ENCODE data around the gene SDCBP2. TPM values are rescaled to one million over a fixed set of nuclear protein-coding genes. Genes with fewer than 3 reads are reported as not detected.

SDCBP2 gene
- total and polyA plus RNA-seq, 10 of the 15 experiments (the other 5 are each of a cell fraction or from before 2014, with no cell fraction given): 0.16 to 2.4 (median 1.1) TPM; not detected in 1

DNA sequence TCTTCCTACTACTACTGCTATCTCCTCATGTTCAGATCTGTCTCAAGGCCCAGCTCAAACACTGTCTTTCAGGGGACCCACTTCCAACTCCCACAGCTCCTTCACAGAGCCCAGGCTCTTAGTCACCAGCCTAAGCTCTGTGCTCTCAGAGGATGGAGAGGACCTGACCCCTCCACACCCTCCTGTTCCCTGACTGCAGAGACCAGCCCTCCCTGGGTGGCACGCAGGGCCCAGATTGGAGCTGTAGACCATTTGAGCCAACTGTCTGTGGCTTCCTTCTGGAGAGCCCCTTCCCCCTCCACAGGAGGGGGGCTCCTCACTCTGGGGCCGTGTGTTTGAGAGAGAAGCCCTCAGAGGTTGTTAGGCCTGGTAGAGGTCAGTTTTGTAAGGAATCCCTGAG is 53.0 kb downstream of the SDCBP2 start:
- Histone ChIP-seq H3K27me3 (replicated peaks in 1 of 2; ENCODE audit: control insufficient read depth in 2 of 2, insufficient read depth in 2 of 2, low read length in 1 of 2) (no peaks in the 10 kb centered on the region; a peak in 1 of 4 replicates), H3K4me1 (ENCODE audit: control insufficient read depth, insufficient read depth, low read length) (no peaks in the 10 kb centered on the region), H3K9ac (ENCODE audit: control insufficient read depth, insufficient read depth, low read length) (no peak overlapping the region), H3K9me3 (replicated peaks; ENCODE audit: control insufficient read depth, insufficient read depth, low read length) (no peaks in the 10 kb centered on the region; the same call in 2 of the 3 replicates), H3K79me2 (ENCODE audit: control insufficient read depth, insufficient read depth, low read length) (no peaks in the 10 kb centered on the region), H3K4me3 (no peak overlapping the region), H2AFZ (ENCODE audit: control insufficient read depth, low read depth, low read length) (no peak overlapping the region), H3K4me2 (ENCODE audit: control insufficient read depth, insufficient read depth) (no peak overlapping the region), H3K36me3 (ENCODE audit: control insufficient read depth in 2 of 2, insufficient read depth in 2 of 2, low read length in 1 of 2) (no peaks in the 10 kb centered on the region; a peak in 1 of 4 replicates), H4K20me1 (ENCODE audit: control insufficient read depth, insufficient read depth) (no peaks in the 10 kb centered on the region), H3K27ac (ENCODE audit: control insufficient read depth, insufficient read depth) (no peak overlapping the region)
- ATAC-seq (no peak), FAIRE-seq (no peak), DNase-seq (ENCODE audit: low read depth, low spot score) (no peak)
- intact Hi-C loops (cut with micrococcal nuclease; ENCODE audit: unreplicated experiment): no loop called here
- TF ChIP-seq PAX5 (IDR thresholded peaks at IDR 0.05; ENCODE audit: borderline replicate concordance, low read depth, low read length) (no peak), MTA3 (IDR thresholded peaks at IDR 0.05; ENCODE audit: borderline replicate concordance, low read length) (no peak), ATF7 (IDR thresholded peaks at IDR 0.05; ENCODE audit: low read depth) (no peak), EZH2 (IDR thresholded peaks at IDR 0.05; ENCODE audit: borderline replicate concordance, control insufficient read depth, low read depth, low read length) (no peak), POU2F2 (IDR thresholded peaks at IDR 0.05; ENCODE audit: borderline replicate concordance, low read depth, low read length) (no peak), NBN (IDR thresholded peaks at IDR 0.05) (no peak)
- TF ChIP-seq, protein P1, sequence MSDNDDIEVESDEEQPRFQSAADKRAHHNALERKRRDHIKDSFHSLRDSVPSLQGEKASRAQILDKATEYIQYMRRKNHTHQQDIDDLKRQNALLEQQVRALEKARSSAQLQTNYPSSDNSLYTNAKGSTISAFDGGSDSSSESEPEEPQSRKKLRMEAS (IDR thresholded peaks at IDR 0.05; ENCODE audit: low read depth, low read length): no peak
- TF ChIP-seq, protein P2, sequence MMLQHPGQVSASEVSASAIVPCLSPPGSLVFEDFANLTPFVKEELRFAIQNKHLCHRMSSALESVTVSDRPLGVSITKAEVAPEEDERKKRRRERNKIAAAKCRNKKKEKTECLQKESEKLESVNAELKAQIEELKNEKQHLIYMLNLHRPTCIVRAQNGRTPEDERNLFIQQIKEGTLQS (IDR thresholded peaks at IDR 0.05; ENCODE audit: borderline replicate concordance, extremely low read depth, low read depth, low read length): no peak
- TF ChIP-seq, protein P3, sequence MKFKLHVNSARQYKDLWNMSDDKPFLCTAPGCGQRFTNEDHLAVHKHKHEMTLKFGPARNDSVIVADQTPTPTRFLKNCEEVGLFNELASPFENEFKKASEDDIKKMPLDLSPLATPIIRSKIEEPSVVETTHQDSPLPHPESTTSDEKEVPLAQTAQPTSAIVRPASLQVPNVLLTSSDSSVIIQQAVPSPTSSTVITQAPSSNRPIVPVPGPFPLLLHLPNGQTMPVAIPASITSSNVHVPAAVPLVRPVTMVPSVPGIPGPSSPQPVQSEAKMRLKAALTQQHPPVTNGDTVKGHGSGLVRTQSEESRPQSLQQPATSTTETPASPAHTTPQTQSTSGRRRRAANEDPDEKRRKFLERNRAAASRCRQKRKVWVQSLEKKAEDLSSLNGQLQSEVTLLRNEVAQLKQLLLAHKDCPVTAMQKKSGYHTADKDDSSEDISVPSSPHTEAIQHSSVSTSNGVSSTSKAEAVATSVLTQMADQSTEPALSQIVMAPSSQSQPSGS (IDR thresholded peaks at IDR 0.05; ENCODE audit: low read length): no peak
- BruUV-seq (replicated peaks): no TSS peak
- POLR2A ChIA-PET: no interaction called here
- RAD21 ChIA-PET (ENCODE audit: unreplicated experiment): no interaction called here
- SMC1A ChIA-PET (ENCODE audit: uncharacterized antibody, unreplicated experiment): no interaction called here
- in situ Hi-C loops (cut with MboI): no loop called here
- CTCF ChIA-PET: interaction anchor here (0.6 kb wide), 2 partner anchors 12 to 225 kb away, joined by 3 to 4 read pairs; no protein-coding TSS in a partner anchor
- 38% methylated on average over 2 of the region's 2 CpGs for WGBS (ENCODE audit: insufficient coverage, insufficient replicate concordance, low lambda C conversion rate, missing lambda C conversion rate)

All from GM12878 (cell line).